ENCODE measurements around the gene CATSPER1.

Gene CATSPER1

DNA sequence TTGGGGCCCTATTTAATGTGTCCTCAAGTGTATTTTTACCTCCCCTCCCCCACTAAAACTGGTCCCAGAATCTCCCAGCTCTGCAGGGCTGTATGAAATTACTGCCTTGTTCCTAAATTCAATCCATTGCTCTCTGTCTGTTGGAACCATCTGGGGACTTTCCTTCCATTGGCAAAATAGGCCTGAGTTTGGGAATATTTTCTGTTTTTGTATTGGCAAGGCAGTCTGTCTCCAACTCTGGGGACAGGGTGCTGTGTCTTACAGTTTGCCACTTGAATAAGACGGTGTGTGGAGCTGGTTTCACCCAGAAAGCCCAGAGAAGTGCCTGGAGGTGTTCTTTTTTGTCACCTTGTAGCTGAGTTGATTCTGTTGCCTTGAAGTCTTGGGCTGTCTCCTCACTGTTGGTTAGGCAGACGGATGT, 45.1 kb upstream of the CATSPER1 start:
- Histone ChIP-seq H3K4me3 (ENCODE audit: low read depth, low read length) (peak overlapping the region; percentile 51), H2AFZ (peak overlapping the region; percentile 74), H3K27me3 (ENCODE audit: control insufficient read depth, insufficient read depth, low read length) (no peaks in the 10 kb centered on the region), H3K9me3 (ENCODE audit: control insufficient read depth, low read length) (no peaks in the 10 kb centered on the region), H3K79me2 (no peaks in the 10 kb centered on the region), H3K4me2 (ENCODE audit: low read length) (peak overlapping the region; percentile 41), H3K9ac (no peak overlapping the region), H3K27ac (peak overlapping the region; percentile 66), H3K4me1 (peaks cover 6% of the 10 kb centered on the region), H3K36me3 (ENCODE audit: control insufficient read depth, insufficient read depth, low read length) (no peaks in the 10 kb centered on the region)
- TF ChIP-seq, protein P1, sequence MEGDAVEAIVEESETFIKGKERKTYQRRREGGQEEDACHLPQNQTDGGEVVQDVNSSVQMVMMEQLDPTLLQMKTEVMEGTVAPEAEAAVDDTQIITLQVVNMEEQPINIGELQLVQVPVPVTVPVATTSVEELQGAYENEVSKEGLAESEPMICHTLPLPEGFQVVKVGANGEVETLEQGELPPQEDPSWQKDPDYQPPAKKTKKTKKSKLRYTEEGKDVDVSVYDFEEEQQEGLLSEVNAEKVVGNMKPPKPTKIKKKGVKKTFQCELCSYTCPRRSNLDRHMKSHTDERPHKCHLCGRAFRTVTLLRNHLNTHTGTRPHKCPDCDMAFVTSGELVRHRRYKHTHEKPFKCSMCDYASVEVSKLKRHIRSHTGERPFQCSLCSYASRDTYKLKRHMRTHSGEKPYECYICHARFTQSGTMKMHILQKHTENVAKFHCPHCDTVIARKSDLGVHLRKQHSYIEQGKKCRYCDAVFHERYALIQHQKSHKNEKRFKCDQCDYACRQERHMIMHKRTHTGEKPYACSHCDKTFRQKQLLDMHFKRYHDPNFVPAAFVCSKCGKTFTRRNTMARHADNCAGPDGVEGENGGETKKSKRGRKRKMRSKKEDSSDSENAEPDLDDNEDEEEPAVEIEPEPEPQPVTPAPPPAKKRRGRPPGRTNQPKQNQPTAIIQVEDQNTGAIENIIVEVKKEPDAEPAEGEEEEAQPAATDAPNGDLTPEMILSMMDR (IDR thresholded peaks at IDR 0.05) = no peak

GRCh38 chr11:66070604-66071380, 44.5 kb upstream of the CATSPER1 start:
- peak overlapping the region; percentile 53 for H3K9ac ChIP-seq

GRCh38 chr11:66069715-66070603, 43.7 kb upstream of the CATSPER1 start, which contains the start of gene PACS1:
PACS1 (plus strand) TSS chr11:66070272; CDS start chr11:66070487, 215 bp downstream.
- Histone ChIP-seq H3K27me3 (ENCODE audit: control insufficient read depth, insufficient read depth, low read length) (no peaks in the 10 kb centered on the region), H3K4me3 (ENCODE audit: low read depth, low read length) (peak within 1 kb of the TSS; percentile 51), H3K36me3 (ENCODE audit: control insufficient read depth, insufficient read depth, low read length) (no peaks in the 10 kb centered on the region), H2AFZ (peak within 1 kb of the TSS; percentile 74), H3K4me1 (peaks cover 6% of the 10 kb centered on the region), H3K9ac (peak within 1 kb of the TSS; percentile 53), H3K27ac (peak within 1 kb of the TSS; percentile 75), H3K4me2 (ENCODE audit: low read length) (peak within 1 kb of the TSS; percentile 62), H3K79me2 (no peaks in the 10 kb centered on the region), H3K9me3 (ENCODE audit: control insufficient read depth, low read length) (no peaks in the 10 kb centered on the region)
- TF ChIP-seq, protein P1 (IDR thresholded peaks at IDR 0.05) = no peak

More at GRCh38 chr11:66070604-66071380, 44.5 kb upstream of the CATSPER1 start:
- H3K27me3 ChIP-seq (ENCODE audit: control insufficient read depth, insufficient read depth, low read length) = no peaks in the 10 kb centered on the region
- no peaks in the 10 kb centered on the region for H3K79me2 ChIP-seq
- TF ChIP-seq, protein P1 (IDR thresholded peaks at IDR 0.05) = no peak
- peak overlapping the region; percentile 66 for H3K27ac ChIP-seq
- peaks cover 6% of the 10 kb centered on the region for H3K4me1 ChIP-seq
- H3K4me3 ChIP-seq (ENCODE audit: low read depth, low read length) = peak overlapping the region; percentile 51
- peak overlapping the region; percentile 74 for H2AFZ ChIP-seq
- H3K4me2 ChIP-seq (ENCODE audit: low read length) = peak overlapping the region; percentile 41
- H3K36me3 ChIP-seq (ENCODE audit: control insufficient read depth, insufficient read depth, low read length) = no peaks in the 10 kb centered on the region
- no peaks in the 10 kb centered on the region for H3K9me3 ChIP-seq (ENCODE audit: control insufficient read depth, low read length)

GRCh38 chr11:66068923-66069714, 42.8 kb upstream of the CATSPER1 start:
- H3K9me3 ChIP-seq (ENCODE audit: control insufficient read depth, low read length) = no peaks in the 10 kb centered on the region
- H3K9ac ChIP-seq = no peak overlapping the region
- H3K4me2 ChIP-seq (ENCODE audit: low read length) = peak overlapping the region; percentile 62
- no peaks in the 10 kb centered on the region for H3K27me3 ChIP-seq (ENCODE audit: control insufficient read depth, insufficient read depth, low read length)
- no peaks in the 10 kb centered on the region for H3K79me2 ChIP-seq
- peak overlapping the region; percentile 75 for H3K27ac ChIP-seq
- H2AFZ ChIP-seq = peak overlapping the region; percentile 66
- no peaks in the 10 kb centered on the region for H3K36me3 ChIP-seq (ENCODE audit: control insufficient read depth, insufficient read depth, low read length)
- H3K4me3 ChIP-seq (ENCODE audit: low read depth, low read length) = peak overlapping the region; percentile 47
- H3K4me1 ChIP-seq = peaks cover 6% of the 10 kb centered on the region
- TF ChIP-seq, protein P1 (IDR thresholded peaks at IDR 0.05) = no peak
